Glutamatergic neuron (in vitro differentiated cells): Measurements from ENCODE around the gene CST6. TPM values are rescaled to one million over a fixed set of nuclear protein-coding genes. Genes with fewer than 3 reads are reported as not detected.

Source experiments
- DNase-seq: peaks from one replicate; pipeline ENCODE4 v3.0.0; 2022
- H3K27ac Mint-ChIP-seq: one replicate; pipeline ENCODE4 v1.8.0; 2020; ENCODE audit warnings: mild to moderate bottlenecking, mixed read lengths, inconsistent platforms; ENCODE audit not compliant: unreplicated experiment
- H3K27me3 Mint-ChIP-seq: one replicate; pipeline ENCODE4 v1.8.0; 2020; ENCODE audit warnings: mild to moderate bottlenecking, moderate library complexity, mixed read lengths, inconsistent platforms; ENCODE audit not compliant: unreplicated experiment
- H3K36me3 Mint-ChIP-seq: one replicate; pipeline ENCODE4 v1.8.0; 2020; ENCODE audit warnings: mild to moderate bottlenecking, mixed read lengths, inconsistent platforms; ENCODE audit not compliant: unreplicated experiment
- H3K4me1 Mint-ChIP-seq: one replicate; pipeline ENCODE4 v1.8.0; 2020; ENCODE audit warnings: mild to moderate bottlenecking, low read depth, mixed read lengths, inconsistent platforms; ENCODE audit not compliant: unreplicated experiment
- H3K4me3 Mint-ChIP-seq: one replicate; pipeline ENCODE4 v1.8.0; 2020; ENCODE audit warnings: mild to moderate bottlenecking, mixed read lengths, inconsistent platforms; ENCODE audit not compliant: unreplicated experiment
- H3K9me3 Mint-ChIP-seq: one replicate; pipeline ENCODE4 v1.8.0; 2020; ENCODE audit warnings: mild to moderate bottlenecking, moderate library complexity, mixed read lengths, inconsistent platforms; ENCODE audit not compliant: unreplicated experiment
- CTCF ChIP-seq: fragments of 200-600 bp; sonication (generic); IDR thresholded peaks from one replicate; pipeline ENCODE4 v1.5.0; 2021; ENCODE audit not compliant: partially characterized antibody, unreplicated experiment
- total RNA-seq: library from RNA; stranded (reverse); fragmentation: NEBNext Ultra II Directional; extraction: Animal tissue kit (Norgen Biotek cat#: 25700); gene quantifications from one replicate; pipeline ENCODE4 v1.2.1, GENCODE V29; 2021; ENCODE audit not compliant: unreplicated experiment

CST6 gene
- total RNA-seq, 1 donor from 2014 or later: not detected

GRCh38 chr11:66046901-66047300 lies 35.1 kb downstream of the CST6 start:
- H3K9me3 Mint-ChIP-seq: peaks cover 4% of the 10 kb centered on the region
- H3K36me3 Mint-ChIP-seq: no peaks in the 10 kb centered on the region
- peaks cover 7% of the 10 kb centered on the region for H3K27me3 Mint-ChIP-seq
- no peak overlapping the region for H3K27ac Mint-ChIP-seq
- TF ChIP-seq CTCF: no peak
- H3K4me1 Mint-ChIP-seq: peaks cover 16% of the 10 kb centered on the region
- H3K4me3 Mint-ChIP-seq: no peak overlapping the region
- DNase-seq: no peak

- no peak for DNase-seq
- Mint-ChIP-seq H3K9me3 (peaks cover 5% of the 10 kb centered on the region), H3K4me3 (peak overlapping the region; percentile 68), H3K27ac (no peak overlapping the region), H3K36me3 (no peaks in the 10 kb centered on the region), H3K4me1 (peaks cover 17% of the 10 kb centered on the region), H3K27me3 (peaks cover 8% of the 10 kb centered on the region)
- no peak for TF ChIP-seq CTCF
Observed at GRCh38 chr11:66047541-66048365, 35.9 kb downstream of the CST6 start.

GRCh38 chr11:66048547-66049323 lies 36.9 kb downstream of the CST6 start, which contains the start of gene GAL3ST3:
TSS of gene GAL3ST3 (minus strand) at chr11:66049161. CDS start at chr11:66045415, 3,746 bp downstream.
- peaks cover 22% of the 10 kb centered on the region for H3K4me1 Mint-ChIP-seq
- peak; percentile 55 for DNase-seq
- peaks cover 8% of the 10 kb centered on the region for H3K27me3 Mint-ChIP-seq
- TF ChIP-seq CTCF: no peak
- H3K27ac Mint-ChIP-seq: no peak within 1 kb of the TSS
- H3K9me3 Mint-ChIP-seq: peaks cover 10% of the 10 kb centered on the region
- peak within 1 kb of the TSS; percentile 68 for H3K4me3 Mint-ChIP-seq
- H3K36me3 Mint-ChIP-seq: no peaks in the 10 kb centered on the region

- TF ChIP-seq CTCF: no peak
- H3K27ac Mint-ChIP-seq: peak overlapping the region; percentile 97
- peaks cover 10% of the 10 kb centered on the region for H3K9me3 Mint-ChIP-seq
- peaks cover 22% of the 10 kb centered on the region for H3K4me1 Mint-ChIP-seq
- no peaks in the 10 kb centered on the region for H3K36me3 Mint-ChIP-seq
- DNase-seq: no peak
- peak overlapping the region; percentile 95 for H3K4me3 Mint-ChIP-seq
- H3K27me3 Mint-ChIP-seq: peaks cover 9% of the 10 kb centered on the region
Observed at GRCh38 chr11:66050581-66051231, 38.9 kb downstream of the CST6 start.
